Right atrium auricular region (tissue), 2 donors: ENCODE results near the gene DNMT3L. TPM values are rescaled to one million over a fixed set of nuclear protein-coding genes. Genes with fewer than 3 reads are reported as not detected.
"Not testable (repeated sequence)": the region's sequence is repeated elsewhere in the genome, so short reads cannot be mapped to it uniquely, and the experiment has no call there.

Experiments used
- DNase-seq: peaks from one replicate; pipeline ENCODE4 v3.0.0-alpha.2; 2019; ENCODE audit warnings: low spot score
- H3K27ac ChIP-seq, 2 donors: fragments of 200-600 bp; sonication (generic); 1 replicate in 1 of 2; 2 replicates in 1 of 2; pipeline ENCODE4 v1.5.1; 2016 to 2019
- H3K27me3 ChIP-seq, 2 donors: fragments of 200-600 bp; sonication (generic); one replicate each; pipeline versions ENCODE4 v1.5.1 to v1.6.0; 2017 to 2019
- H3K36me3 ChIP-seq: fragments of 200-600 bp; sonication (generic); one replicate; pipeline ENCODE4 v1.5.1; 2016
- H3K4me1 ChIP-seq, 2 donors: fragments of 200-600 bp; sonication (generic); one replicate each; pipeline versions ENCODE4 v1.5.1 to v1.6.0; 2017 to 2019
- H3K4me3 ChIP-seq, 2 donors: fragments of 200-600 bp; sonication (generic); 1 replicate in 1 of 2; 2 replicates in 1 of 2; pipeline ENCODE4 v1.5.1; 2017 to 2019; ENCODE audit warnings: mild to moderate bottlenecking in 1 of 2, moderate library complexity in 1 of 2
- H3K9me3 ChIP-seq, 2 donors: fragments of 200-600 bp; sonication (generic); one replicate each; pipeline ENCODE4 v1.5.1; 2019
- total RNA-seq, 2 donors: library from RNA; depleted of rRNA; stranded (reverse); fragments of >200 nt; gene quantifications; one replicate each; pipeline ENCODE4 v1.1.0, GENCODE V29; 2016
- TF ChIP-seq, protein P1 (sequence below), 2 donors: fragments of 200-600 bp; sonication (generic); IDR thresholded peaks; one replicate each; pipeline ENCODE4 v1.5.1; 2019; ENCODE audit warnings: antibody characterized with exemption in 2 of 2

DNMT3L gene
- total RNA-seq, 2 donors from 2014 or later = not detected

GRCh38 chr21:44202590-44203299 lies 59.0 kb downstream of the DNMT3L start:
- not testable (repeated sequence) for H3K27me3 ChIP-seq, H3K9me3 ChIP-seq, H3K4me3 ChIP-seq, DNase-seq, H3K27ac ChIP-seq, H3K4me1 ChIP-seq, H3K36me3 ChIP-seq

GRCh38 chr21:44199997-44200396 lies 61.7 kb downstream of the DNMT3L start:
- H3K27ac ChIP-seq, H3K4me3 ChIP-seq, H3K27me3 ChIP-seq, H3K36me3 ChIP-seq, H3K9me3 ChIP-seq, H3K4me1 ChIP-seq, DNase-seq: not testable (repeated sequence)

- no peaks in the 10 kb centered on the region for H3K36me3 ChIP-seq
- H3K4me1 ChIP-seq = no peaks in the 10 kb centered on the region
- DNase-seq = no peak
- H3K27ac ChIP-seq = no peak overlapping the region
- H3K27me3 ChIP-seq = no peaks in the 10 kb centered on the region
- H3K4me3 ChIP-seq = no peak overlapping the region
- H3K9me3 ChIP-seq = no peaks in the 10 kb centered on the region
- TF ChIP-seq, protein P1, sequence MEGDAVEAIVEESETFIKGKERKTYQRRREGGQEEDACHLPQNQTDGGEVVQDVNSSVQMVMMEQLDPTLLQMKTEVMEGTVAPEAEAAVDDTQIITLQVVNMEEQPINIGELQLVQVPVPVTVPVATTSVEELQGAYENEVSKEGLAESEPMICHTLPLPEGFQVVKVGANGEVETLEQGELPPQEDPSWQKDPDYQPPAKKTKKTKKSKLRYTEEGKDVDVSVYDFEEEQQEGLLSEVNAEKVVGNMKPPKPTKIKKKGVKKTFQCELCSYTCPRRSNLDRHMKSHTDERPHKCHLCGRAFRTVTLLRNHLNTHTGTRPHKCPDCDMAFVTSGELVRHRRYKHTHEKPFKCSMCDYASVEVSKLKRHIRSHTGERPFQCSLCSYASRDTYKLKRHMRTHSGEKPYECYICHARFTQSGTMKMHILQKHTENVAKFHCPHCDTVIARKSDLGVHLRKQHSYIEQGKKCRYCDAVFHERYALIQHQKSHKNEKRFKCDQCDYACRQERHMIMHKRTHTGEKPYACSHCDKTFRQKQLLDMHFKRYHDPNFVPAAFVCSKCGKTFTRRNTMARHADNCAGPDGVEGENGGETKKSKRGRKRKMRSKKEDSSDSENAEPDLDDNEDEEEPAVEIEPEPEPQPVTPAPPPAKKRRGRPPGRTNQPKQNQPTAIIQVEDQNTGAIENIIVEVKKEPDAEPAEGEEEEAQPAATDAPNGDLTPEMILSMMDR (IDR thresholded peaks at IDR 0.05) = no peak
These were observed 62.2 kb downstream of the DNMT3L start for GRCh38 chr21:44199448-44199847.

GRCh38 chr21:44197156-44197516 lies 64.6 kb downstream of the DNMT3L start:
- not testable (repeated sequence) for H3K27me3 ChIP-seq, H3K4me3 ChIP-seq, DNase-seq, H3K9me3 ChIP-seq, H3K36me3 ChIP-seq, H3K27ac ChIP-seq, H3K4me1 ChIP-seq

Other genes starting within 250 kb of the DNMT3L start
- gene TRAPPC10, start 249.6 kb downstream of the DNMT3L start, total RNA-seq = 10 to 100 TPM; 18.2 to 19.7 TPM
- 10 to 100 TPM in 1 of 2 donors, 1 to 10 TPM in 1; 3.1 to 10.4 TPM for gene PWP2, start 154.5 kb downstream of the DNMT3L start, total RNA-seq
- gene GATD3, start 128.2 kb downstream of the DNMT3L start, total RNA-seq = 10 to 100 TPM; 10.5 TPM
- 1 to 10 TPM; 1.0 to 1.1 TPM for gene ICOSLG, start 21.0 kb downstream of the DNMT3L start, total RNA-seq
- not detected for gene AIRE, start 24.0 kb upstream of the DNMT3L start, total RNA-seq
- gene PFKL, start 38.2 kb upstream of the DNMT3L start, total RNA-seq = 10 to 100 TPM; 28.0 to 45.7 TPM
- 10 to 100 TPM; 21.4 to 23.2 TPM for gene CFAP410, start 77.5 kb upstream of the DNMT3L start, total RNA-seq
- under 1 TPM; 0.75 to 0.89 TPM for gene TRPM2, start 91.7 kb upstream of the DNMT3L start, total RNA-seq
- gene LRRC3, start 193.6 kb upstream of the DNMT3L start, total RNA-seq = 1 to 10 TPM; 1.1 to 1.7 TPM